Activated T-helper 1 cell treated with anti-CD3 and anti-CD28 coated beads, Interleukin-12 subunit alpha, Interleukin-12 subunit beta, Interleukin-2, Interleukin-4 antibody, amounts not matched to agents 30 ng/mL and 10 ng/mL and 1 ng/mL, durations not matched to agents 14 hours and 24 hours and 36 hours (primary cell): ENCODE results near the gene CCDC127. TPM values are rescaled to one million over a fixed set of nuclear protein-coding genes. Genes with fewer than 3 reads are reported as not detected.

Source experiments
- DNase-seq: peaks from one replicate; pipeline ENCODE4 v3.0.0; 2021; ENCODE audit warnings: low spot score
- H3K27ac Mint-ChIP-seq: one replicate; pipeline ENCODE4 v1.8.0; 2021; ENCODE audit warnings: mild to moderate bottlenecking, mixed read lengths
- H3K27me3 Mint-ChIP-seq: one replicate; pipeline ENCODE4 v1.8.0; 2022; ENCODE audit warnings: mild to moderate bottlenecking, moderate library complexity, mixed read lengths; ENCODE audit not compliant: insufficient read depth
- H3K36me3 Mint-ChIP-seq: one replicate; pipeline ENCODE4 v1.8.0; 2021; ENCODE audit warnings: low read depth, mixed read lengths
- H3K4me1 Mint-ChIP-seq: one replicate; pipeline ENCODE4 v1.8.0; 2021; ENCODE audit warnings: low read depth, mixed read lengths
- H3K4me3 Mint-ChIP-seq: one replicate; pipeline ENCODE4 v1.8.0; 2021; ENCODE audit warnings: mild to moderate bottlenecking, moderate library complexity, mixed read lengths
- H3K9me3 Mint-ChIP-seq: one replicate; pipeline ENCODE4 v1.8.0; 2021; ENCODE audit warnings: mixed read lengths
- intact Hi-C: fragments of 100-400 bp; cut with micrococcal nuclease; formaldehyde crosslinking; loops from one replicate; pipeline ENCODE4 v1.15.1; 2024
- total RNA-seq: library from RNA; stranded (reverse); gene quantifications from 2 replicates; pipeline ENCODE4 v1.2.3, GENCODE V29; 2022

CCDC127 gene
- total RNA-seq, 1 donor from 2014 or later = 10.9 TPM

- Mint-ChIP-seq H3K4me3 (no peak overlapping the region), H3K27ac (no peak overlapping the region), H3K36me3 (no peaks in the 10 kb centered on the region), H3K9me3 (no peaks in the 10 kb centered on the region), H3K27me3 (peaks cover 6% of the 10 kb centered on the region), H3K4me1 (no peaks in the 10 kb centered on the region)
- intact Hi-C loops = no loop called here
- no peak for DNase-seq
Observed at GRCh38 chr5:159448-160172, 58.3 kb downstream of the CCDC127 start.

DNA sequence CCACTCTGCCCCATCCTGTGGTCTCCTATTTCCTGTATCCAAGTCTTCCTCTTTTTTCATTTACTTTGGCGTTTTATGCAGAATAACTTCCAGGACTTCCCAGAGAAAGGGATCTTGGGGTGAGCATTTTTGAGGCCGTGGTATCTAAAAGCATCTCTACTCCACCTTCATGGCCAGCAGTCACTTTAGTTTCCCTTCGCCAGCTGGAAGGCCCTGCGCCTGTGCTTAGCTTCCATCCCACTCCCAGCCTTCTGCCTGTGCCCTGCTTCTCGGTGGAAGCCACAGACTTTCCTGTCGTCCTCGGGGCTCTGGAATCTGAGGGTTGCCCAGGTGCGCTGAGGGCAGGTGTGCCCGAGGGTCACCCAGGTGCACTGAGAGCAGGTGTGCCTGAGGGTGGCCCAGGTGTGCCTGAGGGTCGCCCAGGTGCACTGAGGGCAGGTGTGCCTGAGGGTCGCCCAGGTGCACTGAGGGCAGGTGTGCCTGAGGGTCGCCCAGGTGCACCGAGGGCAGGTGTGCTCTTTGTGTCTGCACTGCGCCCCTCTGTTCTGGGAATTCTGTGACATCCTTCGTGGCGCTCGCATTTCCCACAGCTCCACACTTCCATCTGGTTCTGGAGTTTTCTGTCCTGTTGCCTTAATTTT, 59.0 kb downstream of the CCDC127 start:
- Mint-ChIP-seq H3K4me1 (no peaks in the 10 kb centered on the region), H3K36me3 (no peaks in the 10 kb centered on the region), H3K9me3 (no peaks in the 10 kb centered on the region), H3K27me3 (peaks cover 10% of the 10 kb centered on the region), H3K4me3 (no peak overlapping the region), H3K27ac (no peak overlapping the region)
- intact Hi-C loops = no loop called here
- DNase-seq = no peak

- H3K9me3 Mint-ChIP-seq = no peaks in the 10 kb centered on the region
- peaks cover 10% of the 10 kb centered on the region for H3K27me3 Mint-ChIP-seq
- H3K36me3 Mint-ChIP-seq = no peaks in the 10 kb centered on the region
- H3K27ac Mint-ChIP-seq = no peak overlapping the region
- intact Hi-C loops = no loop called here
- H3K4me3 Mint-ChIP-seq = no peak overlapping the region
- no peaks in the 10 kb centered on the region for H3K4me1 Mint-ChIP-seq
- no peak for DNase-seq
Observed at GRCh38 chr5:157801-158200, 60.2 kb downstream of the CCDC127 start.

GRCh38 chr5:157126-157715, 60.7 kb downstream of the CCDC127 start:
- Mint-ChIP-seq H3K27ac (no peak overlapping the region), H3K4me1 (no peaks in the 10 kb centered on the region), H3K27me3 (peaks cover 10% of the 10 kb centered on the region), H3K9me3 (no peaks in the 10 kb centered on the region), H3K4me3 (no peak overlapping the region), H3K36me3 (no peaks in the 10 kb centered on the region)
- DNase-seq = no peak
- intact Hi-C loops = no loop called here

- H3K27me3 Mint-ChIP-seq = peaks cover 10% of the 10 kb centered on the region
Observed at GRCh38 chr5:156411-157072, 61.4 kb downstream of the CCDC127 start.

GRCh38 chr5:155651-156410, 62.1 kb downstream of the CCDC127 start:
- no peaks in the 10 kb centered on the region for H3K4me1 Mint-ChIP-seq
- intact Hi-C loops = no loop called here
- no peak overlapping the region for H3K4me3 Mint-ChIP-seq
- DNase-seq = no peak
- no peaks in the 10 kb centered on the region for H3K9me3 Mint-ChIP-seq
- H3K27me3 Mint-ChIP-seq = peaks cover 10% of the 10 kb centered on the region
- H3K36me3 Mint-ChIP-seq = no peaks in the 10 kb centered on the region
- no peak overlapping the region for H3K27ac Mint-ChIP-seq

More at GRCh38 chr5:156411-157072, 61.4 kb downstream of the CCDC127 start:
- no peak overlapping the region for H3K4me3 Mint-ChIP-seq
- H3K27ac Mint-ChIP-seq = no peak overlapping the region
- DNase-seq = no peak
- intact Hi-C loops = no loop called here
- no peaks in the 10 kb centered on the region for H3K36me3 Mint-ChIP-seq
- no peaks in the 10 kb centered on the region for H3K9me3 Mint-ChIP-seq
- no peaks in the 10 kb centered on the region for H3K4me1 Mint-ChIP-seq

DNA sequence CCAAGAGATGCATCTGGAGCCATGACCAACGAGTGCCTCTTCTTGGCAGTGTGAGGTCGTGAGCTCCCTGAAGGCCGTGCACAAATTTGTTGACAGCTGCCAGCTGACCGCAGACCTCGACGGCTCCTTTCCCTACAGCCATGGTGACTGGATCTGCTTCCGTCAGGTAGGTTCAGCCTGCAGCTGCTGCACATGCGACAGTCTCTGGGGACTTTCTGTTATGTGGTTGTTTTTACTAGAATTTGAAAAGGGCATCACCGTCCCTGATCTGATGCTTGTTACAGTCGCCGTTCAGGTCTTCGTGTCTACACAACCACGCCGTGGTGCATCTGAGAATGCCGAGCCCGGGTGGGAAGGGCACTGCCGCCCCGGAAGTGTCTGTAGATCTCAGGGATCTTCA, 63.1 kb downstream of the CCDC127 start:
- Mint-ChIP-seq H3K4me1 (no peaks in the 10 kb centered on the region), H3K27me3 (peaks cover 6% of the 10 kb centered on the region), H3K36me3 (no peaks in the 10 kb centered on the region), H3K27ac (no peak overlapping the region), H3K4me3 (no peak overlapping the region), H3K9me3 (no peaks in the 10 kb centered on the region)
- no peak for DNase-seq
- intact Hi-C loops = no loop called here

DNA sequence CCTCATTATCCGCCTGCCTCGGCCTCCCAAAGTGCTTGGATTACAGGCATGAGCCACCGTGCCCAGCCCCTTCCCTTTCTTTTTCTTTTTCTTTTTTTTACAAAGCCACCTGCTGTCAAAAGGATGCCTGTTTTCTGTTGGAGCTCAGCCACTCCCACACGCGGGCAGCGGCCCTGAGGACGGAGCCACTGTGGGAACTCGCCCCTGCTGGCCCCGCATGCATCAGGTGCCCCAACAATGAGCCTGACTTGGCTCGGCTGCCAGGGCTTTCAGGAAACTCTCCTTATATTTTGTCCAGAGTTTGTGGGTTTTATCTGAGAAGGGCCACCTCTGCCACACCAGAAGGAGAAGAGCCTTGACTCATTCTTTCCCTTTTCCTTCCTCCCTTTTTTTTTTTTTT, 63.7 kb downstream of the CCDC127 start:
- Mint-ChIP-seq H3K27me3 (peaks cover 5% of the 10 kb centered on the region), H3K36me3 (no peaks in the 10 kb centered on the region), H3K9me3 (no peaks in the 10 kb centered on the region), H3K4me3 (no peak overlapping the region), H3K4me1 (no peaks in the 10 kb centered on the region), H3K27ac (no peak overlapping the region)
- no peak for DNase-seq
- intact Hi-C loops = no loop called here

DNA sequence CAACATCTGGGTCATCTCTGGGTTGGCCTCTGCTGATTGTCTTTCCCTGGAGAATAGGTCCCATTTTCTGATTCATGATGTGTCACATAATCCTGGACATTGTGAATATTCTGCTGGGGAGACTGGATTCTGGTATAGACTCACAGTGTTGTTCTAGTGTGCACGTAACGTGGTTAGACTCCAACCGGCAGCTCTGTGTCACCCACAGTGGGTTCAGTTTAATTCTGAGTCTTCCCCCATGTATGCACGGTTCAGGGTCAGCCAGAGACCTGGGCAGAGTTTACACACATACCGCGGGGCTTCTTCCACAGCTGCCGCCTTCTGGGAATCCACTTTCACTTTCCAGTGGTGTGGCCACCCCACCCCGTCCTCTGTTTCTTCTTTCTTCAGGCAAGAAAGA, 64.7 kb downstream of the CCDC127 start:
- H3K27me3 Mint-ChIP-seq = peaks cover 5% of the 10 kb centered on the region
- H3K9me3 Mint-ChIP-seq = peaks cover 4% of the 10 kb centered on the region
- no peaks in the 10 kb centered on the region for H3K4me1 Mint-ChIP-seq
- no peaks in the 10 kb centered on the region for H3K36me3 Mint-ChIP-seq
- no peak for DNase-seq
- intact Hi-C loops = no loop called here
- H3K4me3 Mint-ChIP-seq = no peak overlapping the region
- no peak overlapping the region for H3K27ac Mint-ChIP-seq

DNA sequence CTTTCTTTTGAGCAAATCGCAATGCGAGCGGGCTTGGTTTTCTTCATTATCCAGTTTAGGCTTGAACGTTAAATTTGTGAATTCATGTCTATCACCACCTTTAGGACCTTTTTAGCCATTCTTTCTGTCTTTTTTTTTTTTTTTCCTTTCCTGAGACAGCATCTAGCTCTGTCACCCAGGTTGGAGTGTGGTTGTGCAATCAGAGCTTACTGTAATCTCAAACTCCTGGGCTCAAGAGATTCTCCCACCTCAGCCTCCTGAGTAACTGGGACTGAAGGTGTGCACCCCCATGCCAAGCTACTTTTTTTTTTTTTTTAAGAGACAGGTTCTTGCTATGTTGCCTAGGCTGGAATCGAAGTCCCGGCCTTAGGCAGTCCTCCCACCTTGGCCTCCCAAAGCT, 65.9 kb downstream of the CCDC127 start:
- Mint-ChIP-seq H3K4me1 (no peaks in the 10 kb centered on the region), H3K36me3 (no peaks in the 10 kb centered on the region), H3K27me3 (peaks cover 5% of the 10 kb centered on the region), H3K27ac (no peak overlapping the region), H3K9me3 (peaks cover 16% of the 10 kb centered on the region), H3K4me3 (no peak overlapping the region)
- intact Hi-C loops = no loop called here
- no peak for DNase-seq

DNA sequence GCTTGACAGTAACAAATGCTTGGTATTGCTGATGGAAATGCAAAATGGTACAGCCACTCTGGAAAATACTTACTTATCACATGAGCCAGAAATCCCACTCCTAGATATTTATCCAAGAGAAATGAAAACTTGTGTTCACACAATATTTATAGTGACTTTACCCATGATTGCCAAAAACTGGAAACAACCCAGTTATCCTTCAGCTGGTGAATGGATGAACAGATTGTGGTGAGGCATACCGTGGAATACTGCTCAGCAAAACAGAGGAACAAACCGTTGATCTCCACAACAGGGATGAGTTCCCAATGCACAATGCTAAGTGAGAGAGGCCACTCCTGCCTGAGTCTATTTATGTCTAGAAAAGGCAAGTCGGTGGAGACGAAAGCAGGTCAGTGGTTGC, 67.2 kb downstream of the CCDC127 start:
- no peak overlapping the region for H3K27ac Mint-ChIP-seq
- no peaks in the 10 kb centered on the region for H3K4me1 Mint-ChIP-seq
- intact Hi-C loops = no loop called here
- peaks cover 19% of the 10 kb centered on the region for H3K9me3 Mint-ChIP-seq
- no peak overlapping the region for H3K4me3 Mint-ChIP-seq
- DNase-seq = no peak
- H3K27me3 Mint-ChIP-seq = peaks cover 5% of the 10 kb centered on the region
- no peaks in the 10 kb centered on the region for H3K36me3 Mint-ChIP-seq

GRCh38 chr5:149745-150485, 68.0 kb downstream of the CCDC127 start:
- Mint-ChIP-seq H3K36me3 (no peaks in the 10 kb centered on the region), H3K9me3 (peaks cover 19% of the 10 kb centered on the region), H3K4me3 (no peak overlapping the region), H3K27me3 (peaks cover 5% of the 10 kb centered on the region), H3K27ac (no peak overlapping the region), H3K4me1 (no peaks in the 10 kb centered on the region)
- no peak for DNase-seq
- intact Hi-C loops = no loop called here
